Measurements from ENCODE around the gene PNPO.
"Not testable (repeated sequence)": the region's sequence is repeated elsewhere in the genome, so short reads cannot be mapped to it uniquely, and the experiment has no call there.

The PNPO gene

GRCh38 chr17:47970725-47971499 is 29.5 kb downstream of the PNPO start, which contains the start of gene CDK5RAP3:
Gene CDK5RAP3 (plus strand): TSS chr17:47971113. CDS start chr17:47971147, 34 bp downstream.
- Mint-ChIP-seq H3K4me1 (peaks cover 12% of the 10 kb centered on the region), H3K27ac (peak within 1 kb of the TSS; percentile 77), H3K27me3 (no peaks in the 10 kb centered on the region), H3K4me3 (peak within 1 kb of the TSS; percentile 81), H3K36me3 (peaks cover 21% of the 10 kb centered on the region), H3K9me3 (no peaks in the 10 kb centered on the region)
- peak; percentile 100 for ATAC-seq

- Mint-ChIP-seq H3K27me3 (no peaks in the 10 kb centered on the region), H3K4me3 (no peak overlapping the region), H3K27ac (no peak overlapping the region), H3K4me1 (peaks cover 17% of the 10 kb centered on the region), H3K36me3 (peaks cover 42% of the 10 kb centered on the region), H3K9me3 (no peaks in the 10 kb centered on the region)
- no peak for ATAC-seq
Observed at GRCh38 chr17:47973541-47973940, 32.2 kb downstream of the PNPO start.

DNA sequence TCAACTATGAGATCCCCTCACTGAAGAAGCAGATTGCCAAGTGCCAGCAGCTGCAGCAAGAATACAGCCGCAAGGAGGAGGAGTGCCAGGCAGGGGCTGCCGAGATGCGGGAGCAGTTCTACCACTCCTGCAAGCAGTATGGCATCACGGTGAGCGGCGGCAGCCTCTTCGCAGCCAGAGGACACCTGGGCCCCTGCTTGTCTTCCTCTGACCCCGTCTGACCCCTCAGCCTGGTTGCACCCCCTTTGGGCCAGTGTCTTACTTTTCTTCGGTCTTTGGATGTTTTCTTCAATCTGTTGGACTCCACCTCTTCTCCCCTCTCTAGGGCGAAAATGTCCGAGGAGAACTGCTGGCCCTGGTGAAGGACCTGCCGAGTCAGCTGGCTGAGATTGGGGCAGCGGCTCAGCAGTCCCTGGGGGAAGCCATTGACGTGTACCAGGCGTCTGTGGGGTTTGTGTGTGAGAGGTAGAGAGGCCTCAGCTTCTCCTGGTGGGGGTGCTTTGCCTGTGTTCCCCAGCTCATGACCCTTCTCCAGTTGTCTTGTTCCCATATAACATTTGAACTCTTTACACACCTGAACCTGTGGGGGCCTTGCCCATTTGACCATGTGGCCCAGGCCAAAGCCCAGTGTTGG is 33.9 kb downstream of the PNPO start:
- no peak for ATAC-seq
- Mint-ChIP-seq H3K4me3 (no peak overlapping the region), H3K9me3 (no peaks in the 10 kb centered on the region), H3K4me1 (peaks cover 10% of the 10 kb centered on the region), H3K27ac (no peak overlapping the region), H3K36me3 (peaks cover 60% of the 10 kb centered on the region), H3K27me3 (no peaks in the 10 kb centered on the region)

GRCh38 chr17:47975823-47976205 is 34.4 kb downstream of the PNPO start:
- no peak overlapping the region for H3K27ac Mint-ChIP-seq
- peaks cover 6% of the 10 kb centered on the region for H3K4me1 Mint-ChIP-seq
- no peaks in the 10 kb centered on the region for H3K27me3 Mint-ChIP-seq
- H3K36me3 Mint-ChIP-seq = peaks cover 65% of the 10 kb centered on the region
- no peaks in the 10 kb centered on the region for H3K9me3 Mint-ChIP-seq
- H3K4me3 Mint-ChIP-seq = no peak overlapping the region
- ATAC-seq = no peak

GRCh38 chr17:47978324-47978723 is 37.0 kb downstream of the PNPO start:
- H3K4me3 Mint-ChIP-seq = no peak overlapping the region

DNA sequence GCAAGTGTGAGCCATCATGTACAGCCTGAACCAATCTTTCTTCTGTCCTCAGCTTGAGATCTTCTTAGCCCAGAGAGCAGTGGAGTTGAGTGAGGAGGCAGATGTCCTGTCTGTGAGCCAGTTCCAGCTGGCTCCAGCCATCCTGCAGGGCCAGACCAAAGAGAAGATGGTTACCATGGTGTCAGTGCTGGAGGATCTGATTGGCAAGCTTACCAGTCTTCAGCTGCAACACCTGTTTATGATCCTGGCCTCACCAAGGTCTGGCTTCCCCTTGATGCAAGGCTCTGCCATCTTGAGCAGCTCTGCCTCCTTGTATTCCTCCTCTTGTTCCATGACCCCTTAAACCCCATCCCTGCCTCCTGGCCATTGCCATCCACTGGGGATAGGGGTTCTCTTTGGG is 39.2 kb downstream of the PNPO start:
- Mint-ChIP-seq H3K27ac (no peak overlapping the region), H3K36me3 (peaks cover 79% of the 10 kb centered on the region), H3K4me1 (peaks cover 6% of the 10 kb centered on the region)

More at GRCh38 chr17:47978324-47978723, 37.0 kb downstream of the PNPO start:
- ATAC-seq = peak; percentile 82
- Mint-ChIP-seq H3K36me3 (peaks cover 78% of the 10 kb centered on the region), H3K27ac (no peak overlapping the region), H3K9me3 (no peaks in the 10 kb centered on the region), H3K27me3 (no peaks in the 10 kb centered on the region), H3K4me1 (peaks cover 6% of the 10 kb centered on the region)

DNA sequence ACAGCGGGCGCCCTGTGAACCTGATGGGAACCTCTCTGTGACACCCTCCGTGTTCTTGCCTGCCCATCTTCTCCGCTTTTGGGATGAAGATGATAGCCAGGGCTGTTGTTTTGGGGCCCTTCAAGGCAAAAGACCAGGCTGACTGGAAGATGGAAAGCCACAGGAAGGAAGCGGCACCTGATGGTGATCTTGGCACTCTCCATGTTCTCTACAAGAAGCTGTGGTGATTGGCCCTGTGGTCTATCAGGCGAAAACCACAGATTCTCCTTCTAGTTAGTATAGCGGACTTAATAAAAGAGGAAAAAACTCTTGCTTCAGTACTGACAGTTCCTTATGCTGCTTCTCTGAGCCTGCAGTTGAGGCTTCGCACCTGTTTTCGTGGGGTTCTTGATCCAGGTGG is 40.1 kb downstream of the PNPO start:
- Mint-ChIP-seq H3K36me3 (peaks cover 74% of the 10 kb centered on the region), H3K27ac (peak overlapping the region; percentile 27), H3K4me1 (peaks cover 6% of the 10 kb centered on the region), H3K9me3 (no peaks in the 10 kb centered on the region), H3K4me3 (no peak overlapping the region), H3K27me3 (no peaks in the 10 kb centered on the region)
- ATAC-seq = no peak

More for the DNA sequence above, 39.2 kb downstream of the PNPO start:
- Mint-ChIP-seq H3K27me3 (no peaks in the 10 kb centered on the region), H3K4me3 (no peak overlapping the region), H3K9me3 (no peaks in the 10 kb centered on the region)
- ATAC-seq = no peak

GRCh38 chr17:47982091-47982617 is 40.8 kb downstream of the PNPO start:
- peaks cover 6% of the 10 kb centered on the region for H3K4me1 Mint-ChIP-seq
- no peak for ATAC-seq
- H3K36me3 Mint-ChIP-seq = peaks cover 68% of the 10 kb centered on the region
- no peaks in the 10 kb centered on the region for H3K27me3 Mint-ChIP-seq
- no peaks in the 10 kb centered on the region for H3K9me3 Mint-ChIP-seq
- H3K4me3 Mint-ChIP-seq = no peak overlapping the region
- peak overlapping the region; percentile 27 for H3K27ac Mint-ChIP-seq

GRCh38 chr17:47982645-47983390 is 41.4 kb downstream of the PNPO start:
- Mint-ChIP-seq H3K27me3 (no peaks in the 10 kb centered on the region), H3K9me3 (no peaks in the 10 kb centered on the region), H3K4me1 (peaks cover 6% of the 10 kb centered on the region), H3K27ac (peak overlapping the region; percentile 27), H3K36me3 (peaks cover 61% of the 10 kb centered on the region), H3K4me3 (no peak overlapping the region)
- no peak for ATAC-seq

DNA sequence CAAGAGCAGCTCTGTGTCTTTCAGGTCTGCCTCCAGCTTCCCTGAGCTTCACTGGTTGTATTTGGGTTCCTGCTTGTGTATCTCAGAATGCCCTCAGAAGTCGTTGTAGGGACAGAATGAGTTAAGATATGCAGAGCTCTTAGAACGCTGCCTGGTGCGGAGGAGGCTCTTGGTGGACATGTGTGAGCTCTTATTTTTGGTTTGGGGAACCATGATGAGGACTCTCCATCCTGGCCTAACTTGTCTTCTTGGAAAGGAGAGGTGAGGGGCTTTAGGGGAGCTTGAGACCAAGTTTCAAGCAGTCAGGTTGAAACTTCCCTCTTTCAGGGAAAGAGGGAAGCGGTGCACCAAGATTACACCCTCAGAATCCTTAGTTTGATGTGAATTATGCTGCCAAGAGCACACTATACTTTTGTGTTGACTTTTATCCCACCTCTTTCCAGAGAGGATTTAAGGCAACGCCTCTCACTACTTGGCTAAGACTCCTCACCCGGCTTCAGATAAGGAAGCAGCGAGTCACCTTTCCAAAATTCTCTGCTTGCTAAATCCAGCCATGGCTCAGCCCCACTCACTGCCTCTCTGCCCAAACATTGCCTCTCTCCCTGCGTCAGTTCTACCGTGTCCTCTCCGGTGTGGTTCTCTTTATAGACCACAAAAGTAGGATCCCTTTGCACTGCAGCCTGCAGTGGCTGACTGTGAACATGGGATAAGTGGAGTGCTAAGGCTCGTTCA is 42.3 kb downstream of the PNPO start:
- Mint-ChIP-seq H3K4me1 (peaks cover under 1% of the 10 kb centered on the region), H3K36me3 (peaks cover 53% of the 10 kb centered on the region), H3K27ac (no peak overlapping the region), H3K4me3 (no peak overlapping the region), H3K9me3 (no peaks in the 10 kb centered on the region), H3K27me3 (no peaks in the 10 kb centered on the region)
- no peak for ATAC-seq

DNA sequence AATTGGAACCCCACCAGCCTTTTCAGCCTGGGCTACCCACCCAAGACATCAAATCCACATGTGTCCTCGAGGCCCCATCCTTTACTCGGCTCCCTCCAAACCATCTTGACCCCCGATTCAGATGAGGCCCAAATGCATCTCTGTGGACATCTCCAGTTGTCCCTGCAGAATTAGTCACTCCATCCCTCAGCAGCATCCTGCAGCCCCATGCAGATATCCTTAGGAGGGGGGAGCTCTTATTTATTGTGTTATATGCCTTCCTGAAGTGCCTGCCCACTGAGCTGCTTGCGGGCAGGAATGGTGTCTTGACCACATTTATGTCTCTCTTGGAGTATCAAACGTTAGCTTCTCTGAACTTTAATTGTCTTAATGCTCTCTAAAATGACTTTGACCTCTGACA is 45.1 kb downstream of the PNPO start:
- H3K27ac Mint-ChIP-seq = no peak overlapping the region

GRCh38 chr17:47987240-47987835 is 46.0 kb downstream of the PNPO start:
- ATAC-seq = no peak
- no peaks in the 10 kb centered on the region for H3K27me3 Mint-ChIP-seq
- no peak overlapping the region for H3K4me3 Mint-ChIP-seq
- no peak overlapping the region for H3K27ac Mint-ChIP-seq
- H3K4me1 Mint-ChIP-seq = no peaks in the 10 kb centered on the region
- no peaks in the 10 kb centered on the region for H3K9me3 Mint-ChIP-seq
- H3K36me3 Mint-ChIP-seq = peaks cover 25% of the 10 kb centered on the region

More for the DNA sequence above, 45.1 kb downstream of the PNPO start:
- no peaks in the 10 kb centered on the region for H3K9me3 Mint-ChIP-seq
- H3K36me3 Mint-ChIP-seq = peaks cover 28% of the 10 kb centered on the region
- H3K27me3 Mint-ChIP-seq = no peaks in the 10 kb centered on the region
- no peaks in the 10 kb centered on the region for H3K4me1 Mint-ChIP-seq
- ATAC-seq = no peak
- no peak overlapping the region for H3K4me3 Mint-ChIP-seq

- H3K27ac Mint-ChIP-seq, H3K27me3 Mint-ChIP-seq, H3K4me3 Mint-ChIP-seq, H3K4me1 Mint-ChIP-seq, H3K9me3 Mint-ChIP-seq, ATAC-seq: not testable (repeated sequence)
- peaks cover 17% of the 10 kb centered on the region for H3K36me3 Mint-ChIP-seq
Observed at GRCh38 chr17:47988445-47988844, 47.1 kb downstream of the PNPO start.

DNA sequence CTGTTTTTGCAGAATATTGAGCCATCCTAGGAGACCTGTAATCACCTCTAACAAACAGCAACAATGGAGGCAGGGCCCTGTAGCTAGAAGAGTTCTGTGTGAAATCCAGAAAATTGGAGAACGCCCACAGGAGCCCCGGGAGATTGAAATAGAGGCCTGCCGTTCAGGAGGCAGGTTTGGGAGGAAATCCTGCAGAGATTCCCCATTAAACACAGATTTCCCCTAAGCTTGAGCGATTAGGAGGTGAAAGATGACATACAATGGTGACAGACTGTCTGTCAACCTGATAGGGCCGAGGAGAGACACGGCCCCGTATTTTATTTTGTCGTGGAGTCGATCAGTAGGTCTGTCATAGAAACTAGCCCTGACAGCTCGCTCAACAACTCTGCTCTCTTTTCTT is 47.8 kb downstream of the PNPO start:
- Mint-ChIP-seq H3K27me3 (no peaks in the 10 kb centered on the region), H3K9me3 (no peaks in the 10 kb centered on the region), H3K4me3 (no peak overlapping the region), H3K27ac (no peak overlapping the region), H3K4me1 (no peaks in the 10 kb centered on the region), H3K36me3 (peaks cover 12% of the 10 kb centered on the region)
- ATAC-seq = no peak
